RWPE2 (cell line): ENCODE measurements around the gene FBXL16.
"Not testable (repeated sequence)": the region's sequence is repeated elsewhere in the genome, so short reads cannot be mapped to it uniquely, and the experiment has no call there.

Experiments
- ATAC-seq: fragments of 200-7000 bp; cut with Tn5 transposase; 3 replicates; pipeline ENCODE4 v1.9.1; 2021; ENCODE audit warnings: low read depth
- DNase-seq: peaks from one replicate; pipeline ENCODE4 v3.0.0-alpha.2; 2020; ENCODE audit warnings: low spot score
- H3K27ac ChIP-seq: fragments of 450-650 bp; 2 replicates; pipeline ENCODE4 v1.5.1; 2017; ENCODE audit warnings: mild to moderate bottlenecking; ENCODE audit not compliant: poor library complexity, severe bottlenecking
- H3K27me3 ChIP-seq: fragments of 250-450 bp; sonication (Bioruptor Pico); 2 replicates; pipeline ENCODE4 v1.5.1; 2021; ENCODE audit warnings: mild to moderate bottlenecking, moderate library complexity; ENCODE audit not compliant: insufficient read depth, poor library complexity, severe bottlenecking
- H3K36me3 ChIP-seq: fragments of 250-450 bp; sonication (Bioruptor Pico); 2 replicates; pipeline ENCODE4 v1.5.1; 2020; ENCODE audit warnings: low read depth, mild to moderate bottlenecking, moderate library complexity
- H3K4me1 ChIP-seq: fragments of 250-450 bp; sonication (Bioruptor Pico); 2 replicates; pipeline ENCODE4 v1.5.1; 2021; ENCODE audit warnings: mild to moderate bottlenecking, moderate library complexity; ENCODE audit not compliant: insufficient read depth, poor library complexity, severe bottlenecking
- H3K4me3 ChIP-seq: fragments of 250-450 bp; sonication (Bioruptor Pico); 2 replicates; pipeline ENCODE4 v1.5.1; 2021; ENCODE audit warnings: mild to moderate bottlenecking, moderate library complexity; ENCODE audit not compliant: severe bottlenecking
- H3K9me3 ChIP-seq: fragments of 250-450 bp; sonication (Bioruptor Pico); 2 replicates; pipeline ENCODE4 v1.5.1; 2021; ENCODE audit warnings: mild to moderate bottlenecking, moderate library complexity; ENCODE audit not compliant: severe bottlenecking
- TF ChIP-seq, protein P1 (sequence below): fragments of 450-650 bp; IDR thresholded peaks from one replicate; pipeline ENCODE4 v1.5.1; 2017; ENCODE audit warnings: mild to moderate bottlenecking, moderate library complexity; ENCODE audit not compliant: poor library complexity, severe bottlenecking

FBXL16 gene

DNA sequence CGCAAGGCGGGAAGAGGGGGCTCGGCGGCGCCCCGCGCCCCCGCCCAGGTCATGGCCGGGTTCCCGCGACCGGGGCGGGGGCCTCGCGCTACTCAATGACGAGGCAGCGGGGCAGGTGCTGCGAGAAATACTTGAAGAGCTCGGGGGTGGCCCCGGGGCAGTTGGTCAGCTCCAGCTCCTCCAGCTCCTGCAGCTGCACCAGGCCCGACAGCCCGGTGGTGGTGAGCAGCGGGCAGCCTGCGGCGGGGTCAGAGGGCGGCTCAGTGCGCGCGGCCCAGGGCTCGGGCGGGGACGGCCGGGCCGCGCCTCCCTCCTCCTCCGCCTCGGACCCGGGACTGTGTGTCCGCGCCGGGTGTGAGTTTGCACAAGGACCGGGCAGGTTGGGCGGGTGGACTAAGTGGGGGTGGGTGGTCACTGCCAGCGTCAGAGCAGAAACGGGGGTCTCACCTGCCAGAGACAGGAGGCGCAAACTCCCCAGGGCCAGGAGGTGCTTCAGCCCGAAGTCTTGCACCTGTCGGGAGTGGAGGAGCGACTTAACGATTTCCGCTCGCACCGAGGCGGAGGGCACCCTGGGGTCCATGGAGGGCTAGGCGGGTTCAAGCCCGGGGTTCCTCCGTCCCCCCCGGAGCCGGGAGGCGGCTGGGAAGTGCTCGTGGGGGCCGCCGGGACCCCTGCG is 11.3 kb downstream of the FBXL16 start:
- no peaks in the 10 kb centered on the region for H3K36me3 ChIP-seq
- H3K27me3 ChIP-seq, result no peaks in the 10 kb centered on the region
- peak overlapping the region; percentile 48 for H3K27ac ChIP-seq
- peak overlapping the region; percentile 37 for H3K4me3 ChIP-seq
- ATAC-seq (no peak), DNase-seq (no peak)
- TF ChIP-seq, protein P1, sequence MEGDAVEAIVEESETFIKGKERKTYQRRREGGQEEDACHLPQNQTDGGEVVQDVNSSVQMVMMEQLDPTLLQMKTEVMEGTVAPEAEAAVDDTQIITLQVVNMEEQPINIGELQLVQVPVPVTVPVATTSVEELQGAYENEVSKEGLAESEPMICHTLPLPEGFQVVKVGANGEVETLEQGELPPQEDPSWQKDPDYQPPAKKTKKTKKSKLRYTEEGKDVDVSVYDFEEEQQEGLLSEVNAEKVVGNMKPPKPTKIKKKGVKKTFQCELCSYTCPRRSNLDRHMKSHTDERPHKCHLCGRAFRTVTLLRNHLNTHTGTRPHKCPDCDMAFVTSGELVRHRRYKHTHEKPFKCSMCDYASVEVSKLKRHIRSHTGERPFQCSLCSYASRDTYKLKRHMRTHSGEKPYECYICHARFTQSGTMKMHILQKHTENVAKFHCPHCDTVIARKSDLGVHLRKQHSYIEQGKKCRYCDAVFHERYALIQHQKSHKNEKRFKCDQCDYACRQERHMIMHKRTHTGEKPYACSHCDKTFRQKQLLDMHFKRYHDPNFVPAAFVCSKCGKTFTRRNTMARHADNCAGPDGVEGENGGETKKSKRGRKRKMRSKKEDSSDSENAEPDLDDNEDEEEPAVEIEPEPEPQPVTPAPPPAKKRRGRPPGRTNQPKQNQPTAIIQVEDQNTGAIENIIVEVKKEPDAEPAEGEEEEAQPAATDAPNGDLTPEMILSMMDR, result no peak
- H3K4me1 ChIP-seq, result peaks cover 3% of the 10 kb centered on the region
- H3K9me3 ChIP-seq, result no peaks in the 10 kb centered on the region

DNA sequence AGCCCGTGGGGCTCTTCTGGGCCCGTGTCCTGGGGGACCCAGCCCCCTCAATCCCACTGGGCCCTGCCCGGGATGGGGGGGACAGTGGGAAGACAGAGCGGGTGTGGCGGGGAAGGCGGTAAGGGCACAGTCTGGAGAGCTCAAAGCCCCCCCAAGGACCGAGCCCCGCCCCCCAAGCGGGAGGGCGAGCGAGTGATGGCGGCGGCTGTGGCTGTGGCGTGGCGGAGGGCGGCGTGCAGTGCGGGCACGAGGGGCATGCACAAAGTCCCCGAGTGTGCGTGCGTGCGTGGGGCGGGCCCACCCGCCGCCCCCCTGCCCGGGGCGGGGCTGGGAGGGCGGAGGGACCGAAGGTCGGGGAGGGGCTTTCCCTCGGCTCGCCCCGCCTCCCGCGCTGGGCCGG is 11.8 kb downstream of the FBXL16 start:
- no peaks in the 10 kb centered on the region for H3K27me3 ChIP-seq
- TF ChIP-seq, protein P1, result no peak
- H3K27ac ChIP-seq, result no peak overlapping the region

GRCh38 chr16:693364-693763 is 12.2 kb downstream of the FBXL16 start:
- H3K4me3 ChIP-seq, result no peak overlapping the region
- H3K4me1 ChIP-seq, result peaks cover 5% of the 10 kb centered on the region
- TF ChIP-seq, protein P1, result no peak
- no peaks in the 10 kb centered on the region for H3K36me3 ChIP-seq
- no peak for DNase-seq
- no peaks in the 10 kb centered on the region for H3K27me3 ChIP-seq
- H3K9me3 ChIP-seq, result no peaks in the 10 kb centered on the region
- ATAC-seq, result no peak
- no peak overlapping the region for H3K27ac ChIP-seq

More for the DNA sequence above, 11.8 kb downstream of the FBXL16 start:
- Histone ChIP-seq H3K4me3 (no peak overlapping the region), H3K36me3 (no peaks in the 10 kb centered on the region), H3K4me1 (peaks cover 5% of the 10 kb centered on the region), H3K9me3 (no peaks in the 10 kb centered on the region)
- no peak for ATAC-seq
- no peak for DNase-seq

DNA sequence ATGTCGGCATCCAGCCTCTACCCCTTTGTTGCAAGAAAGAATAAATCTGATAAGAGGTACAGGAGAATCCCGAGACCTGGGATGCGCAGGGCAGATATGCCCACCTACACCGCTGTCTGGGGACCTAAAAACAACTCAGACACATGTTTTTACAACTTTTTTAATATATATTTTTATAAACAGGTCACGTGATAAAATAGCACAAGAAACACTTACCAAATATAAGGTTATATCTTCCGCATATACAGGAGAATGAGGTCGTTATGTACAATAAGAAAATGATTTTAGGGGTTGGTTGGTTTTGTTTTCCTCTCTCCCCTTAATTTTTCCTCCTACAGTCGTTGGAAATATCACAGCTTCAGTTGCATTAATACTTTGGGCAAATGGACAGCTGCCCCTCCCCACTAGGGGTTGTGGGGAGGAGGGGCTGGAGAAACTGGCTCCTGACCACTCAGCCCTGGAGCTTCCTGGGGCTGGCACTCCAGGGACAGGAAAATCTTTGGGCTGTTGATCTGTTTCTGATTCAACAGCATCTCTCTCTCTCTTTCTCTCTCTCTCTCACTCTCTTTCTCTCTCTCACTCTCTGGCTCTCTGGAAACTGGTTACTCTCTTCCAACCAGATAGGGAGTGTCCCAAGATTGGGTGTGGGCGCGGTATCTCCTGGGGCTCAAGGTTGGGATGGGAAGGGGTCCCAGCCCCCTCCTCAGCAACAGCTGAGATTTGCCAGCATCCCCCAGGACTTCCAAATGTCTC is 13.1 kb downstream of the FBXL16 start:
- DNase-seq (no peak), ATAC-seq (no peak)
- TF ChIP-seq, protein P1, result no peak
- H3K36me3 ChIP-seq, result no peaks in the 10 kb centered on the region
- no peaks in the 10 kb centered on the region for H3K27me3 ChIP-seq
- H3K9me3 ChIP-seq, result no peaks in the 10 kb centered on the region
- H3K4me1 ChIP-seq, result peaks cover 5% of the 10 kb centered on the region
- no peak overlapping the region for H3K27ac ChIP-seq
- H3K4me3 ChIP-seq, result no peak overlapping the region

- not testable (repeated sequence) for H3K4me3 ChIP-seq, H3K9me3 ChIP-seq, H3K27me3 ChIP-seq, H3K36me3 ChIP-seq, DNase-seq, ATAC-seq, H3K27ac ChIP-seq, H3K4me1 ChIP-seq
Observed at GRCh38 chr16:691242-691641, 14.4 kb downstream of the FBXL16 start.
